Heart left ventricle (tissue), 13 donors: Measurements from ENCODE around the gene ZBTB20.

Experiments used
- CTCF ChIP-seq, 12 donors: fragments of 200-600 bp; sonication (generic) in 4 of 12; IDR thresholded peaks; one replicate each; pipeline versions ENCODE4 v1.5.0 to v1.8.0; 2018 to 2022; ENCODE audit warnings: antibody characterized with exemption in 12 of 12, mild to moderate bottlenecking in 5 of 12
- POLR2A ChIP-seq, 2 donors: fragments of 450-650 bp; IDR thresholded peaks; one replicate each; pipeline ENCODE4 v1.6.1; 2017; ENCODE audit warnings: antibody characterized with exemption in 2 of 2, mild to moderate bottlenecking in 2 of 2, moderate library complexity in 2 of 2
- donor health status: ischemic (EF 13 %, LVEDD 7.1; RV severe dilation, severe dysfunction).
- donor health status: DM: no; HTN: yes; CAD: no.
- donor health status: DM: no; HTN: no; CAD: no.
- donor health status: ischemic (EF 25% LVEDD 6.9; RV normal size, moderate dysfunction).
- donor health status: ischemic (EF 25% LVEDD 5.7; RV mildly dilated, moderate dysfunction).
- donor health status: ischemic (EF 35%, LVEDD 5.7; RV mildly dilated, moderate dysfunction).
- donor health status: nonischemic (EF 11% LVEDD 7.7; RV severe dilation, severe dysfunction).
- donor health status: DM: yes; HTN: yes; CAD: no.
- donor health status: PGD.
- donor health status: ischemic (EF 29% LVEDD 5.4; RV normal size, mild dysfunction).
- donor health status: nonischemic (EF 23%, LVEDD 6.1; RV moderate dilation, normal function).

GRCh38 chr3:114447950-114448479, 699.1 kb downstream of the ZBTB20 start:
- TF ChIP-seq CTCF (IDR thresholded peaks at IDR 0.05) (no peak), POLR2A (IDR thresholded peaks at IDR 0.05) (no peak)
